LNCAP (cell line): Measurements from ENCODE around the gene PPIF.

Experiments used
- CTCF ChIP-seq: fragments of 450-650 bp; IDR thresholded peaks from 2 replicates; pipeline ENCODE4 v1.5.1; 2017; ENCODE audit warnings: mild to moderate bottlenecking

Gene PPIF

DNA sequence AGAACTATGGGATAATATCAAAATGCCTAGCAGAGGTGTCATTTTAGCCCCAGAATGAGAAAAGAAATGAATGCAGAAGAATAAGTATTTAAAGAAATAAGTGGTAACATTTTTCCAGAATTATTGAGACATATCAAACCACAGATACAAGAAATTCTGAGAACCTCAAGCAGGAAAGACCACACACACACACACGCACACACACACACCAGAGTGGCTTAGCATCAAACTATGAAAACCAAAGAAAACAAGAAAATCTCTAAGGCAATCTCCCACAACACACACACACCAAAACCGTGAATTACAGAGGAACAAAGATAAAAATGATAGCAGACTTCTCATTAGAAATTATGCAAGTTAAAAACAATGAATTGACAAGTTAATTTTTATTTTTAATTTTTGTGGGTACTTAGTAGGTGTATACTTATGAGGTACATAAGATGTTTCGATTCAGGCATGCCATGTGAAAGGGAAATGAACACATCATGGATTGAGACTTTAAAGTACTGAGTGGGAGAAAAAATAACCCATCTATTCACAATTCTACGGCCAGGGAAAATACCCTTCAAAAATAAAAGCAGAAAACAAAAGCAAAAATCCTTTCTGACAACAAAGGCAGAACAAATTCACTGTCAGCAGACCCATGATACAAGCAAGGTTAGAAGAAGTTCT is 14.6 kb downstream of the PPIF start:
- TF ChIP-seq CTCF: no peak

DNA sequence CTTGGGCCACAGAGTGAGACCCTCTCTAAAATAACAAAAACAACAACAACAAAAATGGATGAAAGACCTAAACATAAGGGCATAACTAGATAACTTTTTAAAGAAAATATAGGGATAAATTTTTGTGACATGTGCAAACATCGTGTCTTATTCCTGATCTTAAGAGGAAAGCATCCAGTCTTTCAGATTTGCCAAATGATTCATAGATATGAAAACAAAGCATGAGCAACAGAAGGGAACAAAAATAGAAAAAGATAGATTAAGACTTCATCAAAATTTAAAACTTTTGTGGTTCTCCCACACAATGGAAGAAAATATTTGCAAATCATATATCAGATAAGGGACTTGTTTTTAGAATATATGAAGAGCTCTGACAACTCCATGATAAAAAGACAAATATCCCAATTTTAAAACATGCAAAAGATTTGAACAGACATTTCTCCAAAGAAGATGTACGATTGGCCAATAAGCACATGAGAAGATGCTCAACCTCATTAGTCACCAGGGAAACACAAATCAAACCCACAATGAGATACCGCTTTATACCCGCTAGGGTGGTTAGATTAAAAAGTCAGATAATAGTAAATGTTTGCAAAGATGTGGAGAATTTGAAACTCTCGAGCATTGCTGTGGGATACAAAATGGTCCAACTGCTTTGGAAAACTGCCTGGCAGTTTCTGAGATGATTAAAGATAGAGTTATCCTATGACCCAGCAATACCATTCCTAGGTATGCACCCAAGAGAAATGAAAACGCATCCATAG is 20.3 kb downstream of the PPIF start:
- TF ChIP-seq CTCF: no peak

- no peak for TF ChIP-seq CTCF
Observed at GRCh38 chr10:79372871-79373270, 25.6 kb downstream of the PPIF start.

- TF ChIP-seq CTCF: peak; percentile 95
Observed at GRCh38 chr10:79374312-79375191, 27.3 kb downstream of the PPIF start.

GRCh38 chr10:79375321-79376077 is 28.2 kb downstream of the PPIF start:
- TF ChIP-seq CTCF: no peak

DNA sequence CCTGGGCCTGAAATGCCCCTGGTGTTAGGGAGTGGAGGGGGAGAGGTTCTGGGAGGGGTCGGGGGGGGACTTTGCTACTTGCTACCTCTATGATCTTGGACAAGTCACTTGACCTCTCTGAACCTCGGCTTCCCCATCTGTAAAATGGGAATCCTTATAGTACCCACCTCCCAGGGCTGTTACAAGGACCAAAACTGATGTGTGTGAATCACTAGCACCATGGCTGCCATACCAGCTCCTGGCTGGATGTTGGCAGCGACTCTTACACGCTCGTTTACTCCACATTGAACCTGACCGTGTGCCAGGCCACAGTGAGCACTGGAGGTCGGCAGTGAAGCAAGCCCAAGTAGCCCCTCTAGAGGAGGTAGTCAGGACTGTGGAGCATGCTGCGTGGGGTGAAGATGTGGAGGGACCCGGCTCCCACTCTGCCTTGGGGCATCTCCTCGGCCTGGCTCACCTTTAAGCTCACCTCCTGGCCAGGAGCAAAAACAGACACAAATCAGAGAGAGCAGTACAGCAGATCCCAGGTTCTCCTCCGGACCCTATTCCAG is 28.9 kb downstream of the PPIF start:
- no peak for TF ChIP-seq CTCF
